ENCODE data around the gene MARK1.

Gene MARK1

GRCh38 chr1:220684890-220685289 lies 157.0 kb downstream of the MARK1 start:
- H3K79me2 ChIP-seq (ENCODE audit: insufficient read depth, low read length), result no peaks in the 10 kb centered on the region
- no peak overlapping the region for H2AFZ ChIP-seq (ENCODE audit: low read depth, low read length)
- H3K36me3 ChIP-seq (ENCODE audit: insufficient read depth, low read length), result no peaks in the 10 kb centered on the region
- H3K9me3 ChIP-seq (ENCODE audit: insufficient read depth, low read length, severe bottlenecking), result no peaks in the 10 kb centered on the region
- ATAC-seq (ENCODE audit: insufficient read depth, low read depth) (no peak), DNase-seq (no peak)
- TF ChIP-seq EZH2 (IDR thresholded peaks at IDR 0.05; ENCODE audit: borderline replicate concordance, low read depth, low read length, severe bottlenecking) (no peak), CTCF (IDR thresholded peaks at IDR 0.05; ENCODE audit: borderline replicate concordance, extremely low read depth, low read length, poor library complexity, severe bottlenecking) (no peak)
- no peak overlapping the region for H3K4me2 ChIP-seq (ENCODE audit: insufficient read depth, low read length)
- no peaks in the 10 kb centered on the region for H4K20me1 ChIP-seq (ENCODE audit: insufficient read depth, low read length)
- no peak overlapping the region for H3K27ac ChIP-seq (ENCODE audit: low read length)
- H3K27me3 ChIP-seq (ENCODE audit: insufficient read depth, low read length, poor library complexity), result no peaks in the 10 kb centered on the region
- H3K9ac ChIP-seq (ENCODE audit: low read depth, low read length), result no peak overlapping the region
- H3K4me3 ChIP-seq (ENCODE audit: low read depth in 1 of 2, low read length in 2 of 2), result no peak overlapping the region
- no peaks in the 10 kb centered on the region for H3K4me1 ChIP-seq (ENCODE audit: insufficient read depth, low read length)

GRCh38 chr1:220685879-220686278 lies 157.9 kb downstream of the MARK1 start:
- no peak overlapping the region for H3K9ac ChIP-seq (ENCODE audit: low read depth, low read length)
- no peaks in the 10 kb centered on the region for H4K20me1 ChIP-seq (ENCODE audit: insufficient read depth, low read length)
- no peak for ATAC-seq (ENCODE audit: insufficient read depth, low read depth)
- H3K4me3 ChIP-seq (ENCODE audit: low read depth in 1 of 2, low read length in 2 of 2), result no peak overlapping the region
- no peak overlapping the region for H3K27ac ChIP-seq (ENCODE audit: low read length)
- H3K9me3 ChIP-seq (ENCODE audit: insufficient read depth, low read length, severe bottlenecking), result no peaks in the 10 kb centered on the region
- no peaks in the 10 kb centered on the region for H3K4me1 ChIP-seq (ENCODE audit: insufficient read depth, low read length)
- H3K36me3 ChIP-seq (ENCODE audit: insufficient read depth, low read length), result no peaks in the 10 kb centered on the region
- TF ChIP-seq CTCF (IDR thresholded peaks at IDR 0.05; ENCODE audit: borderline replicate concordance, extremely low read depth, low read length, poor library complexity, severe bottlenecking) (no peak), EZH2 (IDR thresholded peaks at IDR 0.05; ENCODE audit: borderline replicate concordance, low read depth, low read length, severe bottlenecking) (no peak)
- no peak for DNase-seq
- no peak overlapping the region for H2AFZ ChIP-seq (ENCODE audit: low read depth, low read length)
- no peak overlapping the region for H3K4me2 ChIP-seq (ENCODE audit: insufficient read depth, low read length)
- no peaks in the 10 kb centered on the region for H3K79me2 ChIP-seq (ENCODE audit: insufficient read depth, low read length)
- H3K27me3 ChIP-seq (ENCODE audit: insufficient read depth, low read length, poor library complexity), result no peaks in the 10 kb centered on the region

GRCh38 chr1:220687809-220688208 lies 159.9 kb downstream of the MARK1 start:
- no peak for ATAC-seq (ENCODE audit: insufficient read depth, low read depth)

More at GRCh38 chr1:220687809-220688208, 159.9 kb downstream of the MARK1 start:
- no peaks in the 10 kb centered on the region for H4K20me1 ChIP-seq (ENCODE audit: insufficient read depth, low read length)
- DNase-seq, result no peak
- H3K36me3 ChIP-seq (ENCODE audit: insufficient read depth, low read length), result no peaks in the 10 kb centered on the region
- no peak overlapping the region for H2AFZ ChIP-seq (ENCODE audit: low read depth, low read length)
- H3K4me1 ChIP-seq (ENCODE audit: insufficient read depth, low read length), result no peaks in the 10 kb centered on the region
- no peak overlapping the region for H3K9ac ChIP-seq (ENCODE audit: low read depth, low read length)
- no peaks in the 10 kb centered on the region for H3K9me3 ChIP-seq (ENCODE audit: insufficient read depth, low read length, severe bottlenecking)
- H3K27ac ChIP-seq (ENCODE audit: low read length), result no peak overlapping the region
- H3K4me2 ChIP-seq (ENCODE audit: insufficient read depth, low read length), result no peak overlapping the region
- TF ChIP-seq EZH2 (IDR thresholded peaks at IDR 0.05; ENCODE audit: borderline replicate concordance, low read depth, low read length, severe bottlenecking) (no peak), CTCF (IDR thresholded peaks at IDR 0.05; ENCODE audit: borderline replicate concordance, extremely low read depth, low read length, poor library complexity, severe bottlenecking) (no peak)
- H3K4me3 ChIP-seq (ENCODE audit: low read depth in 1 of 2, low read length in 2 of 2), result no peak overlapping the region
- no peaks in the 10 kb centered on the region for H3K27me3 ChIP-seq (ENCODE audit: insufficient read depth, low read length, poor library complexity)
- no peaks in the 10 kb centered on the region for H3K79me2 ChIP-seq (ENCODE audit: insufficient read depth, low read length)

Measured in DND-41 (cell line).